Frontal cortex (tissue), 4 donors: ENCODE results near the gene TMPRSS6. TPM values are rescaled to one million over a fixed set of nuclear protein-coding genes. Genes with fewer than 3 reads are reported as not detected.

Source experiments
- DNase-seq, 2 donors: peaks; one replicate each; pipeline ENCODE4 v3.0.0; 2012; ENCODE audit warnings: low spot score in 2 of 2
- FAIRE-seq: peaks from 2 replicates; lab custom pipeline; 2012; peaks lifted over from hg19 to GRCh38; lab: Jason Lieb, UNC
- total RNA-seq: library from RNA; depleted of rRNA; stranded (reverse); fragments of >200 nt; gene quantifications from one replicate; pipeline ENCODE4 v1.2.3, GENCODE V29; 2014
- donor health status: control.
- donor health status: control.
- donor health status: control.

TMPRSS6 gene
- total RNA-seq, 1 donor from 2014 or later, result not detected

DNA sequence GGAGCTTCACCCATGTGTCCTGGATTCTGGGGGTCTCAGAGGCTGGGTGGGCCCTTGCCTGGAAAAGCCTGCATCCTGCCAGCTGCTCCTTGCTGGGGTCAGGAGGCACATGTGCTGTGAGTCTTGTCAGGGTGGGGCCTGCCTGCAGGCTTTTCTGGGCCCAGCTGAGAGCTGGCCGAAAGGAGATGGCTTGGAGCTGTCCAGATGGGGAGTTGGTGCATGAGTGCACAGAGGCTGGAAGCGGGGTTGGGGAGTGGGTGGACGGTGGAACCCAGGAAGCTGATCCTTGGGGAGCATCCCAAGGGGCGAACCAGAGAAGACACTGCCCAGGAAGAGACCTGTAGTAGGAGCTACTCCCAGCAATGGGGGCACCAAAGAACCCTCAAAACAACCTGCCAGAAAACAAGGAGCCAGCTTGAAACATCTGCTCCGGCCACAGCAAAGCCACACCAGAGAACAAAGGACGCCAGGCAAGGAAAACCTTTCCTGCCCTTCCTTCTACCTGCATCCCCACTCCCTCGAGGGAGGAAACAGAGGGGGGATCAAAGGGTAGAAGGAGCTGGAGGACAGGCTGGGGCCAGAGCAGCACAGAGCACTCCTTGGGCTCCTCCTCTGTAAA, 66.2 kb downstream of the TMPRSS6 start:
- FAIRE-seq, result no peak
- no peak for DNase-seq

DNA sequence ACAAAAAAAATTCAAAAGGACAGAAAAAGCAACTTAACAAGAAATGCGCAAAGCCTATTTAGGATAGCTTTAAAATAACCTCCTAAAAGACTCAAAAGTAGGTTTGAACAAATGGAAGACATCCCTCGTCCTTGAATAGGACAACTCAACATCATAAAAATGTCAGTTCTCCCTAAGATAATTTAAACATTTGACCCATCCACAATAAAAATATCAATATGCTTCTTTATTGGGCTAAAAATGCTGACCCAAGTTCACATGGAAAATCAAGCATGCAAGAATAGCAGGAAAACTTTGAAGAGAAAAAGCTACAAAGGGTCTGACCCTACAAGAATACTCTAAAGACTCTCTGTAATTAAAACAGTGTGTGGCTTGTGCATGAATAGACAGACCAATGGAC, 70.0 kb downstream of the TMPRSS6 start:
- DNase-seq, result no peak
- no peak for FAIRE-seq

DNA sequence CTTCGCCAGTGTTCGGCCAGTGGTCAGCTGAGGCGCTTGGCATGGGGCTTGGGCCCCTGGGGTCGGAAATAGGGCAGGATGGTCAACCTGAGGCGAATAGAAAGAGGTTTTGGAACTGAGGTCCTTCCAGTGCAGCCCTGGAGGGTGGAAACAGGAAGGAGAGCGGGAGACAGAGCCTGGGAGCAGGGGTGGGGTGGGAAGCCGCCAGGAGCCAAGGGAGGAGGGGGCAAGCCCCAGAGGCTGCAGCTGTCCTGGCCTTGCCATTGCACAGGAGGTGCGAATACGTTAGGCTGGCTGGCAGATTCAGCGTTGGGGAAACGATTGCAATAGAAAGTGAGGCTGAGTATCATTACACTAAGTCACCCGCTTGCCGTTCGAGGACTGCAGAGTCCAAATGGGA, 71.8 kb downstream of the TMPRSS6 start:
- DNase-seq (no peak), FAIRE-seq (no peak)

DNA sequence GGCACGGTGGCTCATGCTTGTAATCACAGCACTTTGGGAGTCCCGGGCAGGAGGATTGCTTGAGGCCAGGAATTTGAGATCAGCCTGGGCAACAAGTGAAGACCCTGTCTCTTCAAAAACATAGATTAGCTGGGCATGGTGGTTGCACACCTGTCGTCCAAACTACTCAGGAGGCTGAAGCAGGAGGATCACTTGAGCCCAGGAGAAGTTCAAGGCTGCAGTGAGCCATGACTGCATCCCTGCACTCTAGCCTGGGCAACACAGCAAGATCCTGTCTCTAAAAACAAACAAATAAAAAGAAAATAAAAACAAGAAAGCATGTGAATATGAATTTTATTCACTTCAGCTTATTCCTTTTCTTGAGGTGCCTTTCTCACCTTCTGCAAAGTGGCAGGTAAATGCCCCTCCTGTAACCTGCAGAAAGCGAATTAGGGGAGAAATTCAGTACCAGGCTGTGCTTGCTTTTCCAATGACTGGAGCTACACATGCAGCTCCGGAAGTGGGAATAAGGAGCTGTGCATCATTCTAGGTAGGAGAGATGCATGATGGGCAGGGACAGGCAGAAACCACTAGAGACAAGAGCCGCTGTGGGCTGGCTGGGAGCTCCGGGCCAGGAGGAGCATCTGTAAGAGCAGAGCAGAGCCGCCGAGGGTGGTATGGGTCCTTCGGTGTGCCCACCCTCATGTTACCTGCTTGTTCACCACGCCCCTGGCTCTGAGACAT, 72.7 kb downstream of the TMPRSS6 start:
- FAIRE-seq, result no peak
- no peak for DNase-seq

DNA sequence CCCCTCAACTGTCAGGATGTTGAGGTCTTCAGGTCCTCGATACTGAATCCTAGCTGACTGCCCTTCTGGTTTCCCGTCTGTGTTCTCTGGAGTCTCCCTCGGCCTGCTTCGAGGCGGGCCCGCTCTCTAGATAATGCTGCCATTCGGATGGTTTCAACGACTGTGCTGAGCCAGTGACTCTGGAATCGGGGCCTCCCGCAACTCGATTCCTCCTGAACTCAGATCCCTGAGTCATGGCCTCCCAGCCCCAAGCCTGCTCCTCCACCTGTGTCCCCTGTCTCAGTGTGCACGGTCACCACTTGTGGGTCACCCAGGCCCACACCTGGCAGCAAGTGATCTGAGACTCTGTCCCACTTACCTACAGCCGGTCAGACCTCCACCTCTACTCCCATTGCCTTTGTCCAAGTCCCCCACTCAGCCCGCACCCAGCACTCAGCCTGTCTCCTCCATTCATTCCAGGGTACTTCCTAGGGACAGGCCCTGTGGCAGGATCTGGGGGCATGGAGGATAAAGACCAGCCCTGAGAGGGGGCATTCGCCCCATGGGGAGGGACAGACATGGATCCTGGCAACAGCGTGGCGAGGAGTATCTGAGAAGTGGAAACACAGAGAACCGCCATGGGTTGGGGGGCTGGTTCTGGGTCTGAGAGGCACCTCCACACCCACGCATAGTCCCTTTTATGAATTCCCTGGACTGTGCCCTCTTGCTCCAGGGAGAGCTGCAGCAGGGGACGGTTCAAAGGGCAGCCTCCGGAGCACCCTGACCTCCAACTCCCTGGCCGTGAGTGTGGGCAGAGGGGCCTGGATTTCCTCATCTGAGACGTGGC, 75.7 kb downstream of the TMPRSS6 start:
- no peak for FAIRE-seq
- DNase-seq, result no peak

DNA sequence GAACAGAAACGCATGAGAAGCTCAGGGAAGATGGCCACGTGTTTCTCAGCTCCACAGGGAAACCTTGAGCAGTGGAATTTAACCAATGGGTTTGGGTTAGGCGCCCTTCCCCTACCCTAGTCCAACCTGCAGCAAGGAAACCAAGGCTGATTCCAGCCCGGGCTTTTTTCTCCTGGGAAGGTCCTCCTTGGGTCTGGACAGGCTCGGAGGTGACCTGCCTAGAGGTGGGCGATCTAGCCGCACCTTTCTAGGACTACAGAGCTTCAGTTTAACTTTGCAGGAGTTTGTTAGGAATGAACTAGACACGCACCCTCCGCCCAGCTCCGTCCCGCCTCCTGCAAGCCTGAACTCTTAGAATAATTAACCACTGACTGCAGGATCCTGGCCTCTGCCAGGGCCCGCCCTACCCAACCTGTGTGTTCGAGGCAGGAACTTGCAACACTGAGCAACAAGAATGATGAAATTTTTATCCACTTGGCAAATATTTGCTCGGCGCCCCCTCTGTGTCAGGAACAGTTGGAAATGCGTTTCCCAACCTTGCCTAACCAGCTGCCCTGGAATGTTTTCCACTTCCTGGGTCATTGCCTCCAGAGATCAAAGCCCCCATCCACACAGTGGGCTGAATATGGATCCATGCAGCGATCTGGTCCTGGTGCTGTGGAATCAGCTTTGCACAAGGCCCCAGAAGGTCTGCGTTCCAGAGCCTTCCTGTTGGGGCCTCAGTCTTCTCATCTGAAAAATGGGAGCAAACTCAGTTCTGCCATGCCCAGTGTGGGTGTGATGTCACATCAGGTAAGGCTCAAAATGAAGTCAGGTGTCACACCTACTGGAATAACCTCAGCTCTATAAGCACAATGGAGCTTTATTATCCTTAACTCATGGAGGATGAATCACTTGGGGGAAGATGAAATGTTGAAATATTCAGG, 76.7 kb downstream of the TMPRSS6 start:
- DNase-seq, result no peak
- FAIRE-seq, result no peak

DNA sequence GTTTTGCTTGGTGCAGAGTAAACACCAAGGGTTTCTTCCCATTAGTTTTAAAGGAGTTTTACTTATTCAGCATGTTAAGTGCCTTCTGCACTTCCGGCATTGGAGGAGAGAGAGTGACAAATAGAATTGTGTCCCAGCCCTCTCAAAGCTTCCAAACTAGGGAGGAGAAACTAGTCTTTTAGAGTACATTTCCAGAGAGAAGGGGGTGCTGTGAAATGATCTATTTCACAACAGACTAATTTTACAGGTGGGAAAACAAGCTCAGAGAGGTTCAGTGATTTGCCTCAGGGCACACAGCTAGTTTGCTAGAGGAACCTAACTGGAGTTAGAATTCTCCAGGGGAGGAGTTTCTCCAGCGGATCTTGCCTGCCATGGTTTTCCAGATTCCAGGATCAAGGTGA, 77.4 kb downstream of the TMPRSS6 start:
- FAIRE-seq (no peak), DNase-seq (no peak)

DNA sequence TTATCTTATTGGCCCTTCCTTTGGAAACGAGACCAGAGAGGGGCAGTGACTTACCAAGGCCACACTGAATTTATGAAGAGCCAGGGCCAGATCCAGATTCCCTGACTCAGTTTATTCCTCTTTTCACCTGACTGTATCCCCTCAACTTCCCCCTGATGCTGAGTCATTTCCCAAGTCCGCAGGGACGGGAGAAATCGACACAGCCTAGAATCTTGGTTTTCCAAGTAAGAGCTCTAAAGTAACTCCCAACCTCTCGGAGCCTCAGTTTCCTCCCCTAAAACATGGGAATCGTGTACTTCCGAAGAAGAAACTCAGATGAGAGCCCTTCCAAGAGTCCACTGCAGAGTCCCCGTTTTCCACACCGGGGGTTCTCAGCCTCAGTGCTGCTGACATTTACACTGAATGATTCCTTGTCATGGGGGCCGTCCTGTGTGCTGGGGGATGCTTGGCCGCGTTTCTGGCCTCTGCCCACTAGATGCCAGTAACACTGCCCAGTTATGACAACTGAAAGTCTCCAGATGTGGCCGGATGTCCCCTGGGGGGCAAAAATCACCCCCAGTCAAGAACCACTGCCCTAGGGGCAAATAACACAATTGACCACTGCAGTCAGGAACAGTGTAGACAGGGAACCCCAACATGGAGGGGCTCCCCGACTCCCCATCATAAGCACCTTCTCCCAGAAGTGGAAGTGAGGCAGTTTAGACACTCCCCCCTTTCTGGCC, 78.8 kb downstream of the TMPRSS6 start:
- no peak for DNase-seq
- FAIRE-seq, result no peak

DNA sequence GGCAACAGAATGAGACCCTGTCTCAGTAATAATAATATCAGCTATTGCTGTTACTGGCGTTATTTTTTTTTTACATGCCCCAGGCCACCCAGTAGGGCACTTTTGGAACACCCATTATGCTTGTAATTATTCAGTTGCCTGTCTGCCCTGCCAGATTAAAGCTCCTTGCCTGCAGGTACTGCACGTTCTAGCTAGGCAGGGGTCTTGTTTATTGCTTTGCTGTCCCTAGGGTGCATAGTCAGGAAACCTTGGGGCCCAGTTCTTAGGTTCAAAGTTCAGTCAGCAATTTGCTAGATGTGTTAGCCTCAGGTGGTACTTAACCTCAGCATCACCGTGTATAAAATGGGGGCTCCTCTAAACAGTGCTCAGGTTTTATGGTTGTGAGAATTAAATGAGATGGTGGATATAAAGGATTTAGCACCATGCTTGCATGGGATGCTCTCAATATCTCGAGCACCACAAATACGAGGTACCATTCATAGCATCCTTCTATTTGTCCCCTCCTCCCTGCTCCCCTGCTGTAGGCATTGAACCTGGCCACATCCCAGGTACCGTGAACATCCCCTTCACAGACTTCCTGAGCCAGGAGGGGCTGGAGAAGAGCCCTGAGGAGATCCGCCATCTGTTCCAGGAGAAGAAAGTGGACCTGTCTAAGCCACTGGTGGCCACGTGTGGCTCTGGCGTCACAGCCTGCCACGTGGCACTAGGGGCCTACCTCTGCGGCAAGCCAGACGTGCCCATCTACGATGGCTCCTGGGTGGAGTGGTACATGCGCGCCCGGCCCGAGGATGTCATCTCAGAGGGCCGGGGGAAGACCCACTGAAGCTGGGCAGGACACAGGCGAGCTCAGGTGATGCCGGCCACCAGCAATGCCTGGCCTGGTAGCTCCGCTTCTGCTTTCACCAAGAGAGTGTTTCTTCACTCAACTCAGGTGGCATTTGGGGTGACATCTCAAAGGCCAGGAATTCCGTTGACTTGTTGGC, 80.5 kb downstream of the TMPRSS6 start:
- DNase-seq, result no peak

DNA sequence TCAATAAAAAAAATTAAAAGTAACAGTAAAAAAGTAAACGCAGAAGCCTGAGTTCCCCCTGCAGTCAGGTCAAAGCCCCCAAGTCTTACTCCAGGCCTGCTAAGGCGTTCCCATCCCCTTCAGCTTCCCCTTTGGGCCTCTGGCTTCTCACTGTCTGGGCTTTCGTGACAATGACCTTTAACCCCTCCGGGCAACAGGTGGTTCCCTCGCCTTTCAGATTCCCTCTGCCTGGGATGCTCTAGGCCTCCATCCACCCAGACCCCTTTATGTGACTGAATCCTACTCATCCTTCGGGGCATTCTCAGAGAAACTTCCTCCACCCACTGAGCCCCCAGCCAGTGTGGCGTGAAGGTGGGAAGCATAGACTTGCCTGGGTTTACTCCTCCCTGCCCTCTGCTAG, 82.0 kb downstream of the TMPRSS6 start:
- FAIRE-seq, result no peak
- no peak for DNase-seq

More for the DNA sequence above, 80.5 kb downstream of the TMPRSS6 start:
- no peak for FAIRE-seq

DNA sequence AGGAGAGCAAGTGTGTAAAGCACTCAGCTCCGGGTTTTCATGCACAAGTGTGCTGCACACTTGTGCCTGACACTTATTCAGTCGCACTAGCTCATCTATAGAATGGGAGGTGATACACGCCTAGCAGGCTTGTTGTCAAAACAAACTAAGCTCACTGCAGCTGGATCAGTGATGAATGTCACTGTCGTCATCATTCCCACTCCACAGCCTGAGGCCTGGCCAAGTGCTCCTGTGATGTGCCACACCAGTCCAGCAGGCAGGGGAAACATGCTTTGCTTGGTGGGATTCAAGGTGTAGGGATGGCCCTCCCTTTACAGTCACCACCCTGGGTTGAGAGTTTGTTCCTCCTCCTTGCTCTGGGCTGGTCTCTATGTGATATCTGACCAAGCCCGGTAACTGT, 83.2 kb downstream of the TMPRSS6 start:
- no peak for FAIRE-seq
- no peak for DNase-seq

DNA sequence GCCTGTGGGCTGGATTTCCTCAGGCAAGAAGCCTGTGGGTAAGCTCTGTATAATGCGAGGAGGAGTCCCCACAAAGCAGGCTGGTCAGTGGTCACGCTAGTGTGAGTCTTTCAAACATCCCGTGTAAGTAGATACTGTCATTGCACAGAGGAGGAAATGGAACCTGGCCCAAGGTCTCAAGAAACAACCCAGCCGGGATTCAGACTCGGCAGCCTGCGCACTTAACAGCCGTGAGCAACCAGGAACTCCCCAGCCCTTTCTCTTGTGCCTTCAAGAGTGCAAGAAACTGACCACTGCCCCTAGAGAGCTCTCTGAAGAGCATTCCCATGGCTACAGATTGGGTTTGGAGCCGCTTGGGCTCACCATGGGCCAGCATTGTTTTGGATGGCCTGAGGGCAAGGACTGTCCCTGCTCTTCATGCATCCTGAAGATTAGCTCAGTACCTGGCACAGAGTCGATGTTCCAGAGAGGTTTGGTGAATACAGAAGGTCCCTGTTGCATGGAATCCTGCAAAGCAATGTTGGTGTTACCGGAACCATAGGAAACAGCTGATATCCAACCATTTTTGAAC, 83.9 kb downstream of the TMPRSS6 start:
- DNase-seq (no peak), FAIRE-seq (no peak)

DNA sequence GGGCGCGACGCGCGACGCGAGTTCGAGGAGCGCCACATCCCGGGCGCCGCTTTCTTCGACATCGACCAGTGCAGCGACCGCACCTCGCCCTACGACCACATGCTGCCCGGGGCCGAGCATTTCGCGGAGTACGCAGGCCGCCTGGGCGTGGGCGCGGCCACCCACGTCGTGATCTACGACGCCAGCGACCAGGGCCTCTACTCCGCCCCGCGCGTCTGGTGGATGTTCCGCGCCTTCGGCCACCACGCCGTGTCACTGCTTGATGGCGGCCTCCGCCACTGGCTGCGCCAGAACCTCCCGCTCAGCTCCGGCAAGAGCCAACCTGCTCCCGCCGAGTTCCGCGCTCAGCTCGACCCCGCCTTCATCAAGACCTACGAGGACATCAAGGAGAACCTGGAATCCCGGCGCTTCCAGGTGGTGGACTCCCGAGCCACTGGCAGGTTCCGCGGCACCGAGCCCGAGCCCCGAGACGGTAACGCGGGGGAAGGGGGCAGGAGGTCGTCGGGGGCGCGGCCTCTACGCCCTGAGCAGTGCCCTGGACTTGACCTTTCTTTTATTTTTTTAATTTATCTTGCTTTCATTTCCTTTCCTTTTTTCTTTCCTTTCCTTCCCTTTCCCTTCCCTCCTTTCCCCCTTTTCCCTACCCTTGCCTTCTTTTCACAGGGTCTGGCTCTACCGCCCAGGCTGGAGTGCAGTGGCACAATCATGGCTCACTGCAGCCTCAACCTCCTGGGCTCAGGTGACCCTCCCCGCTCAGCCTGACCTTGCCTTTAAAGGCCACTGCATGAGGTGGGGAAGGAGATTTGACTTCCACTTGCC, 85.0 kb downstream of the TMPRSS6 start:
- DNase-seq (no peak), FAIRE-seq (no peak)

DNA sequence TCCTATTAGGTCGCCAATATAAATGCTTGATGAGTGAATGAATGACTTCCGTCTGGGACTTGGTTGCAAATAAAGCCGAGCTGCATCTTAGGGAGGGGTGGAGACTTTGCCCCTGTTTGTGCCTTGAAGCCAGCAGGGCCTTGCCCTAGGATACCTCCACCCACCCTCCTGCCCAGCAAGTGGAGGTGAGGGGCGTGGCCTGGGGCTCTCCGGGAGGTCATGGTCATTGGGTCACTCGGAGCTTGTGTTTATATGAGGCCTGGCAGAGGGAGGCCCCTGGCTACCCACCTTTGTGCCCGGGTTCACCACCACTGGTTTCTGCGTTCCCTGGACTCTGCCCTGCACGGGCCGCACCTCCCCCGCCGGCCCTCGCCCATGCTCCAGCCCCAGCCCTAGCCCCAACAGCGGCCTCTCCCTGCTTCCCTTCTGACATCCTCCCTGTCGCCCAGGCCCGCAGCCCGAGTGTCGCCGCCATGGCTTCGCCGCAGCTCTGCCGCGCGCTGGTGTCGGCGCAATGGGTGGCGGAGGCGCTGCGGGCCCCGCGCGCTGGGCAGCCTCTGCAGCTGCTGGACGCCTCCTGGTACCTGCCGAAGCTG, 85.7 kb downstream of the TMPRSS6 start:
- FAIRE-seq (no peak), DNase-seq (no peak)

DNA sequence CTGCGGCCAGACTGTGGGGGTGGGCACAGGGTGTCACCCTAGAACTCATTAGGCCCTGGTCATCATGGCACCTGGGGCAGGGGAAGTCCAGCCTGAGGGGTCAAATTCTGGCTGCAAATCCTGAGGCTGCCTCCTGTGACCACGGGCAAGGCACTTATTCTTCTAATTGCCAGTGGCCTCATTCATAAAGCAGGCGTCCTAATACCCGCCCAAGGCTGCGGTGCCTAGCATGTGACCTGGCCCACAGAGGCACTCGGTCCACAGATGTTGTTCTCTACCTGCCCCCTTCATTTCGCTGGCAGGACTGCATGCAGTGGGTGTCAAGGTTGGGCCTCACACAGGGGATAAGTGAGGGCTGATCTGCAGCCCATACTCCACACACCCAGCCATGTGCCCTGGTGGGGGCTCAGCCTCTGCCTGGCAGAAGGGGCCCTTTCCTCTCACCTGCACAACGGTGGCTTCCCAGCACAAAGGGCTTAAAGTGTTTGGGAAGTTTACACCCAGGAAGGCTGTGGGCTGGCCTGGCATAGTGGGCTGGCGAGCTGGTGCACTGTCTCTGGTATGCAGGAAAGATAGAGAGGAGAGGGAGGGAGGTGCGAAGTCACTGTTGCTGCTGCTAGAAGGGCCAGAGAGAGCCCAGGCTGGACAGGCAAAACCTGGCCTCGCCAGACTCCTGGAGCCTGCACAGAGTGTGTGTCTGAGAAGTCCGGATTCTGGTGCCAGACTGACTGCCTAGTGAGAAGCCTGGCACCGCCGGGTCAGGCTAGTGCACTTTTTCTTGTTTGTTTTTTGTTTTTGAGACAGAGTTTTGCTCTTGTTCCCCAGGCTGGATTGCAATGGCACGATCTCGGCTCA, 86.8 kb downstream of the TMPRSS6 start:
- FAIRE-seq (no peak), DNase-seq (no peak)
